Smooth muscle cell of the brain vasculature (primary cell): ENCODE data around the gene LRRFIP2.

Experiments
- DNase-seq: peaks from one replicate; pipeline ENCODE4 v3.0.0-alpha.2; 2012; ENCODE audit warnings: low read depth, low spot score

LRRFIP2 gene

DNA sequence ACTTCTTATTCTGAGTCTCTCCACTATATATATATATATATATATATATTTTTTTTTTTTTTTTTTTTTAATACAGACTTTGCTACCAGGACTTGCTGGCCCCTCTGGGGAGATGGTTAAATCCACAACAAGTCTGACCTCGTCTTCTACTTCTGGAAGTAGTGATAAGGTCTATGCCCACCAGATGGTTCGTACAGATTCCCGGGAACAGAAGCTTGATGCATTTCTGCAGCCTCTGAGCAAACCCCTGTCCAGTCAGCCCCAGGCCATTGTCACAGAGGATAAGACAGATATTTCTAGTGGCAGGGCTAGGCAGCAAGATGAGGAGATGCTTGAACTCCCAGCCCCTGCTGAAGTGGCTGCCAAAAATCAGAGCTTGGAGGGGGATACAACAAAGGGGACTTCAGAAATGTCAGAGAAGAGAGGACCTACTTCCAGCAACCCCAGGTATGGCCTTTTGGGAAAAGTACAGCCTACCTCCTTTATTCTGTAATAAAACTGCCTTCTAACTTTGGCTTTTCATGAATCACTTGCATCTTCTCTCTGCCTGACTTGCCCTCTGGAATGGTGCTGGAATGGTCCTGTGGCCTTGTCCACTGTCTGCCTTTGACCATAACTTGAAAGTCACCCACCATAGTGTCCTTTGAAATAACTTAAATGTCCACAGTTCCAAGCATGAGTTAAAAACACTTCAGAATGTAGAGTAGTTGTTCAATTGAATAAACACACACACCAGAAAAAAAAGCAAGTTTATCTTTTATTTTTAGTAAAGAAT, 148.6 kb downstream of the LRRFIP2 start:
- no peak for DNase-seq

DNA sequence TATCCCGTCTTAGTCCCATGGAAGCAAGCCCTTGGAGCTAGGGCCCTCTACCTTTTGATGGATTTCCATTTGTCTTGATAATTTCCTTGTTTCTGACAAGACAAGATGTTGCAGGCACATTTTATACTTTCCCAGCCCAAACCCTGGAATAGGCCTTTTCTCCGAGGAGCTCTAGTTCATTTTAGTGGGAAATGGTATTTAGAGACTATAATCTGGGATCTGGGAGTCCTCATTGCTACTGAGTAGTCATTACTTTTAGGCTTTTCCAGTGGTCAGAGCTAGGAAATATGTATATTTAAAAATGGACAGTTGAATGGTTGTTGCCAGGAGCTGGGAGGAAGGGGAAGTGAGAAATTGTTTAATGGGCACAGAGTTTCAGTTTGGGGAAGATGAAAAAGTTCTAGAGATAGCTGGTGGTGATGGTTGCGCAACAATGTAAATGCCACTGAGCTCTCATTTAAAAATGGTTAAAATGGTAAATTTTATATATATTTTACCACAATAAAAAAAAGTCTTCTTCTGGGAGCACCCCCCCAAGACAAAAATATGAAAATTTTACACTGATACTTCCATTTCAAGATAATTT, 149.5 kb downstream of the LRRFIP2 start:
- no peak for DNase-seq

DNA sequence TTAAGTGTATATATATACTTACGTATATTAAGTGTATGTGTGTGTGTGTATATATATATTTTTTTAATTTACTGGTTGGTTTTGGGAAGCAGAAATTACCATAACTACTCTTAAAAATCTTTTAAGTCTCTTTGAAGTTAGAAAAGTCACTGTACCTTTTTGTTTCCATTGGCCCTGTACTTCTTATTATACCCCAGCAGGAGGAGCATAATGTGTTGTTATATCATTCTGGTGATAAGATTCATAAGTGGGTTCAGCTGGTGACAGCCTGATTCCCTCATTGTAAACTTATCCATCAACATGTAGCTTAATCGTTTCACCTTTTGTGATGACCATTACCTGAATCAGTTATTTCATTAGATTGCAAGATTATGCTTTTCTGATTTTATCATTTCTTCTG, 150.3 kb downstream of the LRRFIP2 start:
- DNase-seq: no peak

DNA sequence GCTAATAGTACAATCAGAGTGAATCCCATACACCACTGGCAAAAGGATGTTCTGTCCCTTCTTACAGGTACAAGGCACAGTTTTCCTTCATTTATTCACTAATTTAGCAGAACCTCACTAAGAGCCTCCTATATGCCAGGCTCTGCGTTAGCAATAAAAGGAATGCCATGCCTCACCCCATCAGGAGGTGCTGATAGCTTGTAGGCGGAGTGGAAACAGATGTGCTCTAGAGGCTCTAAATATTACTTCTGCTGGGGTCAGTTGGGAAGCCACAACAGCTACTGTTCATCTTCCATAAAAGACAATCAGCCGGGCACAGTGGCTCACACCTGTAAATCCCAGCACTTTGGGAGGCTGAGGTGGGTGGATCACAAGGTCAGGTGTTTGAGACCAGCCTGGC, 156.7 kb downstream of the LRRFIP2 start:
- no peak for DNase-seq

DNA sequence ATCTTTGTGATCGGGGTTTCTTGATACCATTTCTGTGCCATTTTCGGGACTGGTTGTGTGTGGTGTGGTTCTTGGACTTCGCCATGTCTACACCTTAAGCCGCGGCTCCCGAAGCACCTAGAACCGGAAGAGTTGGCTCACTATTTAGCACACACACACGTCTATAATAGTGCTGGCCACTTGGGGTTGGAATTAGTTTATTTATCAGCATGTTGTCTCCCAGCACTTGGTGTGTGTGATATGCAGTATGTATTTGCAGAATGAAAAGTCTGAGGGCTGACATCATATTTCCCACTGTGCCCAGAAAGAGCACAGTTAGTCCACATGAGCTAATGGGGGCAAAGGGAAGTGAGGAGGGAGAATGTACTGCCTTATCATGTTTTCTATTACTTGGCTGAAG, 157.5 kb downstream of the LRRFIP2 start:
- DNase-seq: no peak

DNA sequence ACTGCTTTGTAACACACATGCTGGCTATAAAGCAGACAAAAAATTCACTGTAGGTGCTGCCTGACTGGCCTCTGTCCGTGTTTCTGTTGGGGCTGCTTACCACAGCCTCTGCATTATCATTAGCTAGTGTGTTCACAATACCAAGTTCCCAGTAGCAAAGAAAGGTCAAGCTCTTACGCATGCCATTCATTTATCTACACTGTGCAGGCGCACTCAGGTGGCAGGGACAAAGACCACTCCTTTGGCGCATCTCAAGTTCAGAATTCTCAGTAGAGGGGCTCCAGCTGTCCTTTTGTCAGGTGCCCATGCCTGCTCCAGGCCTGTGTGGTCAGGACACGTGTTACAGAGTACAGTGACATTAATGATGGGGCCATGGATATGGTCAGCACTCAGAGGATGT, 158.7 kb downstream of the LRRFIP2 start:
- DNase-seq: no peak

DNA sequence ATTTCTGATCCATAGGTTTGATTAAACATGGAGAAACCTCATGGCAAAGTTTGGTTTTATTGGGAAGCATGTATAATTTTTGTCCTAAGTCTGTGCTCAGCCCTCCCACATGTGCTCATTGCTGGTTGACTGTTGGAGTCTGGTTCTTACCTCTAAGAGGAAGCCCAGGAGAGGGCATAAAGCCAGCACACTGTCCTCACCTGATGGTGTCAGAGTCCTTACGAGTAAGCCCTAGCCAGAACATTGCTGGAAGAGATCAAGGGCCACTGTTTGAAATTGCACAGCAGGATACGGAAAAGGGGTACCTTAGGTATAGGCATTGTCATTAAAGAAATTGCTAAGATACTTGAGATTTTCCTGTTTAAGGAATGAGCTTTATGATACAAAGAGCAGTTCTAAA, 159.8 kb downstream of the LRRFIP2 start:
- no peak for DNase-seq
